ENCODE results near the gene CTNNB1.

DNA sequence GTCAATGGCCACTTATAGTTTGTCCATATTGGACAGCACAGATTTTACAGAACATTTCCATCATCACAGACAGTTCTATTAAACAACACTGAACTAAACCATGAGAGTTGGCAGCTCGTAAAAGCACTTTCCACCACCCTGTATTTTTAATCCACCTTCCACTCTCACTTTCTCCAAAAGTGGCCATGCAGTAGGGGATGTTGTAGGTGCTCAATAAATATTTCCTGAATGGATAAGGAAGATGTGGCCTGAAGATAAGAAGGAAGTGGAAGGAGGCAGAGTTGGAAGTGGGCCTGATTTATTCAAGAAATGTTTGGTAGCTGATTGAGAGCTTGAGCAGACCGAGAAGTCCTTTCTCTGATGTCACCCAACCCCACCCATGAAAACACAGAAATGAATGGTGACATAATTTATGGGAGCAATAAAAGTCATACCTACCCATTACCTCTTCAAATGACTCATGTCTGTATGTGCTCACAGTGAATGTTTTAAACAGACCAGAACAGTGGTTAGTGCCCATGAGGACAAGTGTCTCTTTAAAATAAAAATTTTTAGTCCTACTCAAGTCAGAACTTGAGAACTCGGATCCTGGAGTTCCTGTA lies 39.6 kb upstream of the CTNNB1 start:
- no peak for TF ChIP-seq POLR2AphosphoS5 (IDR thresholded peaks at IDR 0.05; ENCODE audit: low read depth, low read length)
- TF ChIP-seq TAF1 (IDR thresholded peaks at IDR 0.05; ENCODE audit: borderline replicate concordance, insufficient read depth, low read length) = no peak
- TF ChIP-seq, protein P1, sequence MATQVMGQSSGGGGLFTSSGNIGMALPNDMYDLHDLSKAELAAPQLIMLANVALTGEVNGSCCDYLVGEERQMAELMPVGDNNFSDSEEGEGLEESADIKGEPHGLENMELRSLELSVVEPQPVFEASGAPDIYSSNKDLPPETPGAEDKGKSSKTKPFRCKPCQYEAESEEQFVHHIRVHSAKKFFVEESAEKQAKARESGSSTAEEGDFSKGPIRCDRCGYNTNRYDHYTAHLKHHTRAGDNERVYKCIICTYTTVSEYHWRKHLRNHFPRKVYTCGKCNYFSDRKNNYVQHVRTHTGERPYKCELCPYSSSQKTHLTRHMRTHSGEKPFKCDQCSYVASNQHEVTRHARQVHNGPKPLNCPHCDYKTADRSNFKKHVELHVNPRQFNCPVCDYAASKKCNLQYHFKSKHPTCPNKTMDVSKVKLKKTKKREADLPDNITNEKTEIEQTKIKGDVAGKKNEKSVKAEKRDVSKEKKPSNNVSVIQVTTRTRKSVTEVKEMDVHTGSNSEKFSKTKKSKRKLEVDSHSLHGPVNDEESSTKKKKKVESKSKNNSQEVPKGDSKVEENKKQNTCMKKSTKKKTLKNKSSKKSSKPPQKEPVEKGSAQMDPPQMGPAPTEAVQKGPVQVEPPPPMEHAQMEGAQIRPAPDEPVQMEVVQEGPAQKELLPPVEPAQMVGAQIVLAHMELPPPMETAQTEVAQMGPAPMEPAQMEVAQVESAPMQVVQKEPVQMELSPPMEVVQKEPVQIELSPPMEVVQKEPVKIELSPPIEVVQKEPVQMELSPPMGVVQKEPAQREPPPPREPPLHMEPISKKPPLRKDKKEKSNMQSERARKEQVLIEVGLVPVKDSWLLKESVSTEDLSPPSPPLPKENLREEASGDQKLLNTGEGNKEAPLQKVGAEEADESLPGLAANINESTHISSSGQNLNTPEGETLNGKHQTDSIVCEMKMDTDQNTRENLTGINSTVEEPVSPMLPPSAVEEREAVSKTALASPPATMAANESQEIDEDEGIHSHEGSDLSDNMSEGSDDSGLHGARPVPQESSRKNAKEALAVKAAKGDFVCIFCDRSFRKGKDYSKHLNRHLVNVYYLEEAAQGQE (IDR thresholded peaks at IDR 0.05; ENCODE audit: insufficient read depth in 1 of 2, low read depth in 2 of 2, low read length in 2 of 2) = no peak

Data from PFSK-1 (cell line).